HL-60 (cell line): ENCODE results near the gene CLCC1.

Experiments used
- GABPA ChIP-seq: IDR thresholded peaks from 2 replicates; pipeline ENCODE4 v1.6.1; 2012; ENCODE audit warnings: low read depth
- POLR2AphosphoS5 ChIP-seq: IDR thresholded peaks from 2 replicates; pipeline ENCODE4 v1.6.1; 2012; ENCODE audit warnings: low read depth
- SPI1 ChIP-seq: IDR thresholded peaks from 2 replicates; pipeline ENCODE4 v1.6.1; 2012; ENCODE audit warnings: low read depth, mild to moderate bottlenecking, borderline replicate concordance
- TF ChIP-seq, protein P1 (sequence below): IDR thresholded peaks from one replicate; pipeline ENCODE4 v1.5.1; 2011; ENCODE audit warnings: low read length, control low read depth, inconsistent platforms; ENCODE audit not compliant: insufficient read depth
- TF ChIP-seq, protein P2 (sequence below): IDR thresholded peaks from 2 replicates; pipeline ENCODE4 v1.6.1; 2012; ENCODE audit warnings: low read depth; ENCODE audit not compliant: insufficient replicate concordance

DNA sequence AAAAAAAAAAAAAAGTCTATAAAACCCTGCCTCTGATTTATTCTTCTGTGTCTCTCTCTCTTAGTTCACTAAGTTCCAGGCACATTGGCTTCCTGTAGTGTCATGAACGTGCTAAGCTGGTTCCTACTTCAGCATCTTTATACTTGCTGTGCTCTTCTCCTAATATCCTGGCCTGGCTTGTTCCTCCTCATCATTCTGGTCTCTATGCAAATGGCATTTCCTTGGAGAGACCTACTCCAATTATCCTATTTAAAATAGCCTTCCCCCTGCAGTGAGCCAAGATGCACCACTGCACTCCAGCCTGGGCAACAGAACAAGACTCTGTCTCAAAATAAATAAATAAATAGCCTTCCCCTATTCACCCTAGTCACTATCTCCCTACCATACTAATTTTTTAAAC lies 9.7 kb upstream of the CLCC1 start:
- TF ChIP-seq, protein P1, sequence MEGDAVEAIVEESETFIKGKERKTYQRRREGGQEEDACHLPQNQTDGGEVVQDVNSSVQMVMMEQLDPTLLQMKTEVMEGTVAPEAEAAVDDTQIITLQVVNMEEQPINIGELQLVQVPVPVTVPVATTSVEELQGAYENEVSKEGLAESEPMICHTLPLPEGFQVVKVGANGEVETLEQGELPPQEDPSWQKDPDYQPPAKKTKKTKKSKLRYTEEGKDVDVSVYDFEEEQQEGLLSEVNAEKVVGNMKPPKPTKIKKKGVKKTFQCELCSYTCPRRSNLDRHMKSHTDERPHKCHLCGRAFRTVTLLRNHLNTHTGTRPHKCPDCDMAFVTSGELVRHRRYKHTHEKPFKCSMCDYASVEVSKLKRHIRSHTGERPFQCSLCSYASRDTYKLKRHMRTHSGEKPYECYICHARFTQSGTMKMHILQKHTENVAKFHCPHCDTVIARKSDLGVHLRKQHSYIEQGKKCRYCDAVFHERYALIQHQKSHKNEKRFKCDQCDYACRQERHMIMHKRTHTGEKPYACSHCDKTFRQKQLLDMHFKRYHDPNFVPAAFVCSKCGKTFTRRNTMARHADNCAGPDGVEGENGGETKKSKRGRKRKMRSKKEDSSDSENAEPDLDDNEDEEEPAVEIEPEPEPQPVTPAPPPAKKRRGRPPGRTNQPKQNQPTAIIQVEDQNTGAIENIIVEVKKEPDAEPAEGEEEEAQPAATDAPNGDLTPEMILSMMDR, result no peak
- TF ChIP-seq POLR2AphosphoS5 (no peak), SPI1 (no peak), GABPA (no peak)
- TF ChIP-seq, protein P2, sequence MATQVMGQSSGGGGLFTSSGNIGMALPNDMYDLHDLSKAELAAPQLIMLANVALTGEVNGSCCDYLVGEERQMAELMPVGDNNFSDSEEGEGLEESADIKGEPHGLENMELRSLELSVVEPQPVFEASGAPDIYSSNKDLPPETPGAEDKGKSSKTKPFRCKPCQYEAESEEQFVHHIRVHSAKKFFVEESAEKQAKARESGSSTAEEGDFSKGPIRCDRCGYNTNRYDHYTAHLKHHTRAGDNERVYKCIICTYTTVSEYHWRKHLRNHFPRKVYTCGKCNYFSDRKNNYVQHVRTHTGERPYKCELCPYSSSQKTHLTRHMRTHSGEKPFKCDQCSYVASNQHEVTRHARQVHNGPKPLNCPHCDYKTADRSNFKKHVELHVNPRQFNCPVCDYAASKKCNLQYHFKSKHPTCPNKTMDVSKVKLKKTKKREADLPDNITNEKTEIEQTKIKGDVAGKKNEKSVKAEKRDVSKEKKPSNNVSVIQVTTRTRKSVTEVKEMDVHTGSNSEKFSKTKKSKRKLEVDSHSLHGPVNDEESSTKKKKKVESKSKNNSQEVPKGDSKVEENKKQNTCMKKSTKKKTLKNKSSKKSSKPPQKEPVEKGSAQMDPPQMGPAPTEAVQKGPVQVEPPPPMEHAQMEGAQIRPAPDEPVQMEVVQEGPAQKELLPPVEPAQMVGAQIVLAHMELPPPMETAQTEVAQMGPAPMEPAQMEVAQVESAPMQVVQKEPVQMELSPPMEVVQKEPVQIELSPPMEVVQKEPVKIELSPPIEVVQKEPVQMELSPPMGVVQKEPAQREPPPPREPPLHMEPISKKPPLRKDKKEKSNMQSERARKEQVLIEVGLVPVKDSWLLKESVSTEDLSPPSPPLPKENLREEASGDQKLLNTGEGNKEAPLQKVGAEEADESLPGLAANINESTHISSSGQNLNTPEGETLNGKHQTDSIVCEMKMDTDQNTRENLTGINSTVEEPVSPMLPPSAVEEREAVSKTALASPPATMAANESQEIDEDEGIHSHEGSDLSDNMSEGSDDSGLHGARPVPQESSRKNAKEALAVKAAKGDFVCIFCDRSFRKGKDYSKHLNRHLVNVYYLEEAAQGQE, result no peak
